Stimulated activated CD4-positive, alpha-beta T cell treated with anti-CD3 and anti-CD28 coated beads, Interleukin-1b, Interleukin-23, amount 100 ng/mL, for 1 hour (primary cell): ENCODE data around the gene ABCA1.
"Not testable (repeated sequence)": the region's sequence is repeated elsewhere in the genome, so short reads cannot be mapped to it uniquely, and the experiment has no call there.

Experiments
- DNase-seq, 2 donors: peaks; one replicate each; pipeline ENCODE4 v3.0.0-alpha.2; 2020; ENCODE audit warnings: low read depth in 2 of 2

The ABCA1 gene

GRCh38 chr9:104944871-104945270 is 16.9 kb upstream of the ABCA1 start:
- DNase-seq = no peak

- no peak for DNase-seq
Observed at GRCh38 chr9:104944356-104944755, 16.4 kb upstream of the ABCA1 start.

- no peak for DNase-seq
Observed at GRCh38 chr9:104941597-104941996, 13.6 kb upstream of the ABCA1 start.

- no peak for DNase-seq
Observed at GRCh38 chr9:104936291-104936690, 8.3 kb upstream of the ABCA1 start.

GRCh38 chr9:104935501-104935810 is 7.5 kb upstream of the ABCA1 start:
- not testable (repeated sequence) for DNase-seq

GRCh38 chr9:104934691-104935500 is 6.9 kb upstream of the ABCA1 start:
- DNase-seq = no peak

- DNase-seq = not testable (repeated sequence)
Observed at GRCh38 chr9:104933091-104933490, 5.1 kb upstream of the ABCA1 start.

- DNase-seq = no peak
Observed at GRCh38 chr9:104931256-104931655, 3.3 kb upstream of the ABCA1 start.

GRCh38 chr9:104927216-104927911 is 591 bp downstream of the ABCA1 start:
- no peak for DNase-seq

- no peak for DNase-seq
Observed at GRCh38 chr9:104923740-104924139, 4.2 kb downstream of the ABCA1 start.

GRCh38 chr9:104923289-104923688 is 4.7 kb downstream of the ABCA1 start:
- DNase-seq = no peak

GRCh38 chr9:104922748-104923147 is 5.2 kb downstream of the ABCA1 start:
- not testable (repeated sequence) for DNase-seq

GRCh38 chr9:104921067-104921741 is 6.8 kb downstream of the ABCA1 start:
- no peak for DNase-seq

- no peak for DNase-seq
Observed at GRCh38 chr9:104915753-104916152, 12.2 kb downstream of the ABCA1 start.

GRCh38 chr9:104915049-104915448 is 12.9 kb downstream of the ABCA1 start:
- no peak for DNase-seq

- no peak for DNase-seq
Observed at GRCh38 chr9:104914466-104914865, 13.5 kb downstream of the ABCA1 start.

- DNase-seq = no peak
Observed at GRCh38 chr9:104912606-104913005, 15.3 kb downstream of the ABCA1 start.

- no peak for DNase-seq
Observed at GRCh38 chr9:104911032-104911607, 16.8 kb downstream of the ABCA1 start.

- no peak for DNase-seq
Observed at GRCh38 chr9:104907278-104907951, 20.5 kb downstream of the ABCA1 start.

GRCh38 chr9:104906441-104907277 is 21.3 kb downstream of the ABCA1 start:
- DNase-seq = no peak

GRCh38 chr9:104905931-104906330 is 22.0 kb downstream of the ABCA1 start:
- no peak for DNase-seq
